ENCODE results near the gene CTU2.

CTU2 gene

DNA sequence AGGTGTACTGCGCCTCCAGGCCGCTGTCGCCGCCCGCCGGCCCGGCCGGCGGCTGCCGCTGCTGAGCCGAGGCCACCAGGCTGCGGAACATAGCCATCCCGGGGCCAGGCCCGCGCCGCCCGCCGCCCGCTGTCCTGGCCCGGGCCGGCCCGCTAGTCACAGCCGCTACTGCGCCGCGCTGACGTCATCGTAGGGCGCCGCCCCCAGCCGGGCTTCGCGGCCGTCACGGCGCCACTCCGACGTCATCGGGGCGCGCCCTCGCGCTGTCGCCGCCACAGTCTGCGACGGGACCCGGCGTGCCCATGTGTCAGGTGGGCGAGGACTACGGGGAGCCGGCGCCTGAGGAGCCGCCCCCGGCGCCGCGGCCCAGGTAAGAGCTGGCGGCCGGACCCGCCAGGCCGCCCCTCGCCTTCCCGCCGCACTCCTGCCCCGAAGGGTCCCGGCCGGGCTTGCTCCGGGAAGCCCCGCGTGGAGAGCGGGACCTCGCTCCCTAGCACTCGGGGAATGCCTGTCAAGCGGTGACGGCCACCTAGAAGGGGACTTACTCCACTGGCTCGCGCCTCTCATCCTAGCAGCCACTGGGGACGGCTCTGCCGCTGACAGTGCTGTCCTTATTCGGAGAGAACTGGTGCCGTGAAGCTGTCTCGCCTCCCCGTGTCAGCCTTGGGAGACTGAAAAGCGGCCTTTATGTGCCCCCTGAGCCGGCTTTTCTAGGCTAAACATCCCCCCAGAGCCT, at the start of gene CTU2, which contains the start of gene RNF166:
CTU2 (plus strand) TSS at position 275 of the 736 bp plus-strand sequence; CDS start at position 303, 28 bp downstream.
RNF166 (minus strand) TSS at position 180 of the 736 bp plus-strand sequence; CDS start at position 97, 83 bp downstream.
- in situ Hi-C loops (cut with HindIII; ENCODE audit: low sequenced_read_pairs), result no loop called here

DNA sequence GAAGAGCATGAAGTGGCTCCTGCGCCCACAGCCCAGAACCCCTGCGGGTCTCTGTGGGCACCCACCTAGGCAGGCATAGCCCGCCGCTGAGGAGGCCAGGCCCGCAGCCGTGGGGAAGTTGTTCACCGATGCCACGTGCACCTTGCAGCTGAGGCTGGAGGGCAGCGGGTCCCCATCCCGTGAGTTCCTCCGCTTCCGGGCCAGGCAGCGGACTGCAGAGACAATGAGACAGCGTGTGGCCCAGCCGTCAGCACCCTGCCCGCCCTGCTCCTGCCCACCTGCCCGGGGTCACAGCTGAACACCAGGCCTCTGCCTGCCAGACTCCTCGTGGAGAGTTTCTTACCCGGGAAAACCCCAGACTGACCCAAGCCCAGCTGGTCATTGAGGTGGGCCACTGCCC, 48.9 kb upstream of the CTU2 start:
- in situ Hi-C loops (cut with HindIII; ENCODE audit: low sequenced_read_pairs), result no loop called here

DNA sequence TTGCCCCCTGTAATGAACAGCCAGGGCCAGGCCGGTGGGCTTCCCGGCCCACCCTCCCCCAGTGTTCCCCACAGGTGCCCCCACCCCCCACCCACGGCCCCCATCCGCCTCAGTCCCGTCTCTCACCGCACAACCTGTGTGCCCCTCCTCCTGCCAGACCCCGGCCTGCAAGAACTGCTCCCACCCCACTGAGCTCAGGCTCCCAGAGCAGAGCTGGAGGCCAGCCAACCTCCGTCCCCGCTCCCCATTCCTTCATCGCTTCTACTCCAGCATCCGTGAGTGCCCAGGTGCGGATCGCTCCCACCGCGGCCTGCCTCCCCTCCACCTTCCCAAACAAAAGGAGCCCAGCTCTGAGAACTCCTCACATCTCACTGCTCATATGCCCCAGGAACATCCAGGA, 47.6 kb upstream of the CTU2 start:
- in situ Hi-C loops (cut with HindIII; ENCODE audit: low sequenced_read_pairs), result no loop called here

DNA sequence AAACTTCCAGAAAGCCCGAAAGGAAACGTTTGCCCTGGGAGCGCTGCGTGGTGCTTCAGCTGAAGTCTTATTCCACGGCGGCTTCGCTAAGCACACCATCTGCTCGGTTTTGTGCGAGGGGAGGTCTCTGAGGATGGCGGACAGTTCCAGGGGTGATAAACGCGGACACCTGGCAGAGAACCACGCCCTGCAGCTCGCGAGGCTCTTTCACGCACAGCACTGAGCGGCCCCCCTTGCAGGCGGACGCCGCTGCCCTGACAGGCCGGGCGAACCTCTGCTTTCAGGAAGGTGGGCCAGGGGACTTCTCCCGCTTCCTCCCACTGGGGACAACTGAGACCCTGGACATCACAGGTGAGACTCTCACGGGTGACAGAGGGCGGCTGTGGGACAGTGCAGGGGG, 47.1 kb upstream of the CTU2 start:
- in situ Hi-C loops (cut with HindIII; ENCODE audit: low sequenced_read_pairs), result no loop called here

DNA sequence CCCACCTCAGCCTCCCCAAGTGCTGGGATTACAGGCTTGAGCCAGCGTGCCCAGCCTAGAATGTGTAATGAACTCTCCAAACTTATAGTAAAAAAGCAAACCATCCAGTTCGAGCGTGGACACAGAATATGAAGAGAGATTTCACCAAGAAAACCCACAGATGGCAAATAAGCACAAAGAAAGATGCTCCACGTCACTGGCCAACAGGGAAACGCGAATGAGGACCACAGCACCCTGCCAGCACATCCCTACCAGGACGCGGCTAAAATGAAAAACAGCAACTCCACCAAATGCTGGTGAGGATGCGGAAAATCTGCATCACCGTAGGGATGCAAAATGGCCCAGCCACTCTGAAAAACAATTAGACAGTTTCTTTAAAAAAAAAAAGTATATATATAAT, 44.8 kb upstream of the CTU2 start:
- in situ Hi-C loops (cut with HindIII; ENCODE audit: low sequenced_read_pairs), result no loop called here

DNA sequence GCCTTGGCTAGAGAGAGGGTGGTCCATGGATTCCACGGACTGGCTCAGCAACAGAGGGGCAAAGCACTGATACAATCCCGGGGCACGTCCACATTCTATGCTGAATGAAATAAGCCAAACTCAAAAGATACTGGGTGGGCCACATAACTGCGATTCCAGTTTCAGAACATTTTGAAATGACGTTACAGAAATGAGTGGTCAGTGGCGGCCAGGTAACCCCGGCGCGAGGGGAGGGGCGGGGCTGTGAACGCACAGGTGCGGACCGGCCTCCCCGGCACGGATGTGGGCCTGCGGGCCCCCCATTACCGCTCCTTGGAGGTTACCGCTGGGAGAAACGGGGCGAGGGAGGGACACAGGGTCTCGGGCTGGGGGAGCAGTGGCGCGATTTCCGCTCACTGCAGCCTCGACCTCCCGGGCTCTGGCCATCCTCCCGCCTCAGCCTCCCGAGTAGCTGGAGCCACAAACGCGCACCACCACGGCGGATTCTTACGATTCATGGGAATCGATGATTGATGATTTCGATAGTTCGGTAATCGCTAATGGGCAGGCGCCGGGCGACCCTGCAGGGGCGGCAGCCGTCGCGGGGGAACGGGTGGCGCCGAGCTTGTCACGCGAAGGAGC, 44.0 kb upstream of the CTU2 start:
- in situ Hi-C loops (cut with HindIII; ENCODE audit: low sequenced_read_pairs), result no loop called here

DNA sequence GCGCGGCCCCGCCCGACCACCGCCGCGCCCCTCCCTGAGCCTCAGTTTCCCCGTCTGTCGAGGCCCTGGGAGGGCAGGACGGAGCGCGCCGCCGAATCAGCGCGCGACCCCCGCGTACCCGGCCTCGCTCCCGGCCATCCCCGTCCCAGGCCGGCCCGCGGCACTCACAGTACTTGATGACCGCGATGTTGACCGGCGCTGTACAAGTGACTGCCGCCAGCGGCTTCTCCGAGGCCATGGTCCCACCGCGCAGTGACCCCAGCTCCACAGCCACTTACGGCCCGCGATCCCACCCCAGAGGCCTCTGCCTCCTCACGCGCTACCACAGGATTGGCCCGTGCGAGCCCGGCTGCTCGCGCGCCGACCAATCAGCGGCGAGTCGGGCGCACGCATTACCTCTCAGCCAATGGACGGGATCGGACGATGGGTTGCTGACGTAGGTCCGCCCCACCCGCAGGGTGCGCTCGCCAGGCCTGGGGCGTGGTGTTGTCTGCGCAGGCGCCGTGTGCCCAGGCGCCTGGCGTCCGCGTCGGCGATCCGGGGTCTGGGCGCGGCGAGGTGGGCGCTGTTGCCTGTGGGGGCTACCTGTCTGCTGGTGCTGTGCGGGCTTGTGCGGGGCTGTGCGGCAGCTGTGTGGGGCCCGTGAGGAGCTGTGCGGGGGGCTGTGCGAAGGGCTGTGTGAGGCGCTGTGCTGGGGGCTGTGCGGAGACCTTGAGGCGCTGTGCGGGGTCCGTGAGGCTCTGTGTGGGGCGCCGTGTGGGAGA, 43.3 kb upstream of the CTU2 start, which contains the start of gene MVD:
MVD (minus strand) TSS at position 249 of the 764 bp plus-strand sequence; CDS start at position 238, 11 bp downstream.
- in situ Hi-C loops (cut with HindIII; ENCODE audit: low sequenced_read_pairs), result no loop called here

DNA sequence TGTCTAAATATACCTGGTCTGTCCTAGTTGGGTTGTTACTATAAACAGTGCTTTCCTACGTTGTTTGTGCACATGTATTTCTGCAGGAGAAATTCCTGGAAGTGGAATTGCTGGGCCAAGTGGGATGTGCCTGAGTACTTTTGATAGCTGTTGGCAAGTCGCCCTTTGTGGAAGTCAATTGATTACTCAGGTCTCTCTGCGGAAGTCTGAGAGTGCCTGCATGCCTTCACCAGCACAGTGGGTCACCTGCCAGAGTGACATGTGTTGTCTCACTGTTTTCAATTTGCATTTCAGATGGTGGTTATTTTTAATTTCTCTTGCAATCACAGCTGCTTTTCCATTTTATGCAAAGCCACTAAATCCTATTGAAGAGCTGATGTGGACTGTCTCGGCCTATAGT, 41.2 kb upstream of the CTU2 start:
- in situ Hi-C loops (cut with HindIII; ENCODE audit: low sequenced_read_pairs), result loop anchor here (5.0 kb wide), 1 partner anchor 78 kb away; no protein-coding TSS in a partner anchor

DNA sequence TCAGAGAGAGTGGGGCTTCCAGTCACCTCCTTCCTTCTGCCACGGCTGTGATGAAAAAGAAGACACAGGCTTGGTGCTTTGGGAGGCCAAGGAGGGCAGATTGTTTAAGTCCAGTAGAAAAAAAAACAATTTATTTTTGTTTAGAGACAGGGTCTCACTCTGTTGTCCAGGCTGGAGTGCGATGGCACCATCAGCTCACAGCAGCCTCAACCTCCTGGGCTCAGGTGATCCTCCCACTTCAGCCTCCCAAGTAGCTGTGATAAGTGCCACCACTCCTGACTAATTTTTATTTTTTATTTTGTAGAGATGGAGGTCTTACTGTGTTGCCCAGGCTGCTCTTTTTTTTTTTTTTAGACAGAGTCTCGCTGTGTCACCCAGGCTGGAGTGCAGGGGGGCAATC, 40.7 kb upstream of the CTU2 start:
- in situ Hi-C loops (cut with HindIII; ENCODE audit: low sequenced_read_pairs), result loop anchor here (5.0 kb wide), 1 partner anchor 78 kb away; no protein-coding TSS in a partner anchor

DNA sequence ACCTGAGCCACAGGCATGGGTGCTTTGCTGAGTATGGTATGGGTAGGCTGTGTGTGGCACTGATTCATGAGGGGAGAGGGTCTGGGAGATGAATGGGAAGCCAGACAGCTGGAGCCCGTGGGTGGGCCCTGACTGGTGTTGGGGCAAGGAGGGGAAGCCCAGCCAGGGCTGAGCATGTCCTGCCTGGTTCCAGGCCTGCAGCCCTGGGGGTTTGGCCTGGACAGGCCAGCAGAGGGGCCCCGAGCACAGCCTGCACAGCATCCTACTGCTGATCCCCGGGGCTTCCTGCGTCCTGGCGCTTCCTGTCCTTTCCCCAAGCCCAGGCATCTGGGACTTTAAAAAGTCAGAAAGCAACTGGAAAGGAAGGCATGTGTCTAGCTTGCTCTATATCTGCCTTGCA, 38.8 kb upstream of the CTU2 start:
- in situ Hi-C loops (cut with HindIII; ENCODE audit: low sequenced_read_pairs), result loop anchor here (5.0 kb wide), 1 partner anchor 80 kb away; no protein-coding TSS in a partner anchor

DNA sequence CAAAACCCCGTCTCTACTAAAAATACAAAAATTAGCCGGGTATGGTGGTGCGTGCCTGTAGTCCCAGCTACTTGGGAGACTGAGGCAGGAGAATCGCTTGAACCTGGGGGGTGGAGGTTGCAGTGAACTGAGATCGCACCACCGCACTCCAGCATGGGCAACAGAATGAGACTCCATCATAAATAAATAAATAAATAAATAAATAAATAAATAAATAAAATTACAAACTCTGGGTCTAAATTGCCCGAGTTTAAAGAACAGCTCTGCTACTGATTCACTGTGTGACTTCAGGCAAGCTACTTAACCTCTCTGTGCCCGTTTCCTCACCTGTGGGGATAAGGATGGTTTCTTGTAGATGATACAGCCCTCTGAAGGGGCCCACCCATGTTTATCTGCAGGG, 36.8 kb upstream of the CTU2 start:
- in situ Hi-C loops (cut with HindIII; ENCODE audit: low sequenced_read_pairs), result loop anchor here (5.0 kb wide), 1 partner anchor 82 kb away; no protein-coding TSS in a partner anchor

DNA sequence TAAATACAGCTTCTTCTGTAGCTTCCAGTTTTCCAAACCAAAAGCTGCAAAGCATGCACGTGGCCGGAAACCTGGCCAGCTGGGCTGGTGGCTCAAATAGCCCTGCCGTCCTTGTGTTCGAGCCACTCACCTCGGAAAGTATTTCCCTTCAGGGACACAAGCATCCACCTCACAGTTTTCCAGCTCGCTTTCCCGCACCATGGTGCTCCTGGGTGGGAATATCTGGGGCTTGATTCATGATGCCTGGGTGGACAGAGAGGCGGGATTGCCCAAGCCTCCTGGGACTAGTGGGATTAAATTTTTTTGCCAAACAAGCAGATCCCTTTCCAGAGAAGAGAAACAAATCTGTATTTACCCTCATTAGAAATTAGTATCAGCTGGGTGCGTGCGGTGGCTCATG, 36.3 kb upstream of the CTU2 start:
- in situ Hi-C loops (cut with HindIII; ENCODE audit: low sequenced_read_pairs), result loop anchor here (5.0 kb wide), 1 partner anchor 83 kb away; no protein-coding TSS in a partner anchor

DNA sequence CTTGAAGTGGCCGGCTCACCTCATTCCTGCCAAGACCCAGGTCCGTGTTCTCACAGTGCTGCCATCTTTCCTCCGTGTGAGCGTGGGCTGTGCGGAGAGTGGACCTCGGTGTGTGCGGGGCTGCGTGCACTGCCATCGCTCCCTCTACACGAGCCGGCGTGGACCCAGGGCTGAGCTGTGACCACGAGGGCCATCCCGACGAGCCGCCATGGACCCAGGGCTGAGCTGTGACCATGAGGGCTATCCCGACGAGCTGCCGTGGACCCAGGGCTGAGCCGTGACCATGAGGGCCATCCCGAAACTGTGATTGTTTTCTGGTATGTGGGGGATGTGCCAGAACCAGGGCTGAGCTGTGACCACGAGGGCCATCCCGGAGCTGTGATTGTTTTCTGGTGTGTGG, 34.5 kb upstream of the CTU2 start:
- in situ Hi-C loops (cut with HindIII; ENCODE audit: low sequenced_read_pairs), result no loop called here

DNA sequence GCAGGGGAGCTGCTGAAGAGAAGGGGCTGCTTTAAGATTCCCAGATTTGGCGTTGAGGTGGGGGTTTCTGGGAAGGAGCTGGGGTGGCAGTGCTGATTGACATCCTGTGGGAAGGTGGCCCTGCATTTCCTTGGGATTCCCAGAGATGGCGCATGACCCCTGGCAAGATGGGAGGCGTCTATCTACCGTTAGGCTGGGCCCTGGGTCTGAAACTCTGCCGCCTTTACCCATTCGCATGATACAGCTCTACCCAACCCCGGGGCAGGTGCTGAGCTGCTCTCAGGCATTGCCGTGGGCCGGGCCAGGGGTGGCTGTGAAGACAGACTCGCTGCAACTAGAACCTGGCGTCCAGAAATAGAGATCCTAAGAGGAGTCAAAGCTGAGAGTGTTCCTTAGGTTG, 33.5 kb upstream of the CTU2 start:
- in situ Hi-C loops (cut with HindIII; ENCODE audit: low sequenced_read_pairs), result no loop called here

DNA sequence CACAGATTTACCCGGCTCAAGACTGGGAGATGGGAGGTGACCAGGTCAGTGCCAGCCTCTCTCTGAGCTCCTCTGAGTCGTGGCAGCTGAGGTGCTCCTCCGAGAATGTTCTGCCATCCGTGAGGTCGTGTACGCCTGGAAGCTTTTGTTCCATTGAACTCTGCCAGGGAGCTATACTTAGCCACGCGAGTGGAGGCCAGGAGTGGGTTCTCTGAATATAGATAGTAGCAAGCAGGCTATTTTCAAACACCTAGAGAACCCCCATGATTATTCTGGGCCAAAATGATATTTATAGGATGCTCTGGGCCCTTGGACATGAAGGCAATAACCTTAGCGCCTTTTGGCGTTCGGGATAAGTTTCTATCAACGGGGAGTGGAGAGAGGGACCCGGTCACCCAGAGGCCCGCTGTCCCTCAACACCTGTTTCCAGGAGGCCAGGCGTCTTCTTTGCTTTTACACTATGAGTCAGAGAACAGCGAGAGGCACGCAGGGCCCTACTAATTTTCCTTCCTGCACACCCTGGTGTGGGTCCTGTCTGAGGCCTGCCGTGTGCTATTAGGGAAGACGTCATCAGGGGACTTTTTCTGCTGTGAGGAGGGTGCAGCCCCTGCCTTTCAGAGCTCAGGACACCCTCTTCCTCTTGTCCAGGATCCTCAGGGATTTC, 32.5 kb upstream of the CTU2 start:
- in situ Hi-C loops (cut with HindIII; ENCODE audit: low sequenced_read_pairs), result no loop called here

DNA sequence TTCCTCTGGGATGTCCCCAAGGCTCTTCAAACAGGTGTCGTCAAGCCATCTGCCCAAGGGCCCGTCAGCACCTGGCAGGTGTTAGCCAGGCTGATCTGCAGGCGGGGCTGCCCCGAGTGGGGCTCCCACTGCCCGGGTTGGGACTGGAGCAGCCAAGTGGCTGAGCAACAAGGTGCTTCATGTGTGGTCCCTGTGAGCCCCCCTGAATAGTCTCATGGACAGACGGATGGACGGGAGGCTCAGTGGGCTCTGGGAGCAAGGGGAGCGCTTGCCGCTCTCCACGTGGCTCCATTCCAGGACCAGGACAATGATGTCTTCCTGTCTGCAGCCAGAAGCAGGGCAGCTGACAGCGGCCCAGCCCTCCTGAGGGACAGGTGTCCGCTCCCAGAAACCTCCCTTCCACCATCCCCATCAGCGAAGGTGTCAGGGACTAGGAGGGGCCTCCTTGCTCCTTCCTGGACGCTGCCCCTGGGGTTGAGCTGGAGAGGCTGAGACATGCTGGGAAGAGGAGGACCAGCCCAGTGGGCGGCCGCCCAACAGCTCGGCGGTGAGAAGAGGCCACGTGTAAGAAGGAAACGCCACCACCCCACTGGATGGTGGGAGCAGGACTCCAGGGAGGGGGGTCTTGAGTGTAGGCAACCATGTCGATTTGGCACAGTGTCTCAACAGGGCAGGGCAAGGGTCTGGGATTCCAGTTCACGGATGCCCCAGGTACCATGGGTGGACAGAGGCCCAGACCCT, 29.6 kb upstream of the CTU2 start:
- in situ Hi-C loops (cut with HindIII; ENCODE audit: low sequenced_read_pairs), result loop anchor here (5.0 kb wide), 2 partner anchors 34 to 111 kb away; partner anchors contain the start of gene PIEZO1

DNA sequence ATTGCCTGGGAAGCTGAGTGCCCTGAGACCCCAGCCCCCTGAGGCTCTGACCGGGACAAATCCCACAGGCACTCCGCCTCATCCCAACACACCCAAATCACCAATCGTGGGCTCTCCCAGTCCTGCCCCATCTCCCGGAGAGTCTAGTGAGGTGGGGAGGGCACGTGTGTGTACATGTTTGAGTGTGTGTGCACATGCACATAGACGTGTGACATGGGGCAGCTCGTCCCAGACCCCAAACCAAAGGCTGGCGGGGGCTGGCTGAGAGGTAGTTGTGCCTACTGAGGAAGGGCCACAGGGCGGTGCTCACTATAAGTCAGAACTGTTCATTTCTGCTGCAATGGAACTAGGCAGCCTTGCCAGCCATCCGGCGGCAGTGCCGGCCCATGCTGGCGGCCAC, 28.6 kb upstream of the CTU2 start:
- in situ Hi-C loops (cut with HindIII; ENCODE audit: low sequenced_read_pairs), result loop anchor here (5.0 kb wide), 2 partner anchors 35 to 110 kb away; partner anchors contain the start of gene PIEZO1

DNA sequence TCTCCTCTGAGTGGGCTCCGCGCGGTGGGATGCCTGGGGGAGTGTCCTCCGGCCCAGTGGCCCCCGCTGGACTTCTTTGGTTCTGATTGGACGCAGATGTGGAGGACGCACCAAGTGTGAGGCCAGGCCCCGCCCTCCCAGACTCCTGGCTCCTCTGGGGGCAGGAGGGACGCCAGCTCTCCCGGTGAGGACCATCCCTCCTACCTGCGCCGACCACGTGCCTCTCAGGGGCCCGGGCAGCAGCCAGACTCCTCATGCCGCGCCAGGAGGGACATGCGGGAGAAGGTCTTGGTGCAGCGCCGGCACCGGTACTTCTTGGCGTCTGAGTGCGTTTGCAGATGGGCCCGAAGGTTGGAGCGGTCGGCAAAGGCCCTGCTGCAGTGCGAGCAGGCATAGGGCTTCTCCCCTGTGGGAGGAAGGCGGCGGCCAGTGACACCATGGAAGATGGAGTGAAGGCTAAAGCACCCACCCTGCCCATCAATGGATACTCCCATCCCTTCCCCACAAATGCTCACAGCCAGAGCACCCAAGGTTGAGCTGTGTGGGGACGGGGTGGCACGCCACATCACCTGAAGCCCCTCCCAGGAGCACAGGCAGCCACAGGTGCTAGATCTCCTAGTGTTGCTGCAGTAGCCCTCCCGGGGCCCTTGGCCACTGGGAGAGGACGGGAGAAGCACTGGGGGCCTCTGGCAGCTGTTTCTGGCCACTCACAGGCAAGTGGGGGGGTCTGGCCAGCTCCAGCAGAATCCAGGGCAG, 27.9 kb upstream of the CTU2 start:
- in situ Hi-C loops (cut with HindIII; ENCODE audit: low sequenced_read_pairs), result loop anchor here (5.0 kb wide), 2 partner anchors 36 to 109 kb away; partner anchors contain the start of gene PIEZO1

DNA sequence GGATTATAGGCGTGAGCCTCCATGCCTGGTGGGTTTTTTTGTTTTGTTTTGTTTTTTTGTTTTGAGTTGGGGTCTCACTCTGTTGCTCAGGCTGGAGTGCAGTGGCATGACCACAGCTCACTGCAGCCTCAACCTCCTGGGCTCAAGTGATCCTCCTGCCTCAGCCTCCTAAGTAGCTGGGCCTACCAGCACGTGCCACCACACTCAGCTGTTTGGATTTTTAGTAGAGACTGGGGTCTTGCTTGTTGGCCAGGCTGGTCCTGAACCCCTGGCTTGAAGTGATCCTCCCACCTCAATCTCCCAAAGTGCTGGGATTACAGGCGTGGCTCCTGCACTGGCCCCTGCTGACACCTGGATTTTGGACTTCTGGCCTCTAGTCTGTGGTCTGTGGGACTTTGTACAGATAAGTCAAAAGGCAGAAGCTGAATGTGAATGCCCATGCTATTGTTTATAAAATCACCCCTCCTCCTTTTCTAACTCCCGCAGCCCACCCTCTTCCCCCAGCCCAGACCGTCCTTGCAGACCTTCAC, 25.7 kb upstream of the CTU2 start:
- in situ Hi-C loops (cut with HindIII; ENCODE audit: low sequenced_read_pairs), result no loop called here

Data from endothelial cell of hepatic sinusoid (primary cell).